GM12878 (cell line): ENCODE measurements around the gene TRIM60. TPM values are rescaled to one million over a fixed set of nuclear protein-coding genes. Genes with fewer than 3 reads are reported as not detected.
"Not testable (repeated sequence)": the region's sequence is repeated elsewhere in the genome, so short reads cannot be mapped to it uniquely, and the experiment has no call there.

Experiments used
- ATAC-seq: fragments of 200-7000 bp; cut with Tn5 transposase; 3 replicates; pipeline ENCODE4 v1.9.1; 2020; ENCODE audit warnings: mild to moderate bottlenecking, moderate library complexity
- BruUV-seq: library from RNA; stranded (reverse); fragments of 400-500 nt; replicated peaks from 2 replicates; lab custom pipeline; 2021; lab: Mats Ljungman, UMichigan
- CTCF ChIA-PET: fragments of 300-600 bp; sonication (Branson Sonifier 250); formaldehyde crosslinking; extraction: SDS; loops from one replicate; lab custom pipeline; 2021; ENCODE audit warnings: inconsistent platforms; lab: Yijun Ruan, JAX
- POLR2A ChIA-PET: fragments of 350-600 bp; formaldehyde crosslinking; extraction: SDS; loops from one replicate; lab custom pipeline; 2021; ENCODE audit warnings: inconsistent platforms; lab: Charles Lee
- RAD21 ChIA-PET: fragments of 300-600 bp; sonication (Branson Sonifier 250); formaldehyde crosslinking; loops from one replicate; lab custom pipeline; 2023; ENCODE audit warnings: antibody characterized with exemption; ENCODE audit not compliant: unreplicated experiment; lab: Charles Lee
- SMC1A ChIA-PET: fragments of 300-600 bp; sonication (Branson Sonifier 250); formaldehyde crosslinking; loops from one replicate; lab custom pipeline; 2023; ENCODE audit not compliant: unreplicated experiment, uncharacterized antibody; lab: Charles Lee
- DNase-seq: peaks from one replicate; pipeline ENCODE4 v3.0.0-alpha.2; 2011; ENCODE audit warnings: low read depth, low spot score
- FAIRE-seq: peaks from 3 replicates; lab custom pipeline; 2011; peaks lifted over from hg19 to GRCh38; lab: Jason Lieb, UNC
- H2AFZ ChIP-seq: 2 replicates; pipeline ENCODE4 v1.6.0; 2011; ENCODE audit warnings: low read depth, low read length, control low read depth; ENCODE audit not compliant: control insufficient read depth
- H3K27ac ChIP-seq: 2 replicates; pipeline ENCODE4 v1.5.1; 2011; ENCODE audit warnings: control low read depth; ENCODE audit not compliant: control insufficient read depth, insufficient read depth
- H3K27me3 ChIP-seq, 2 experiments: replicated peaks in 1 of 2; 2 replicates each; pipeline versions ENCODE4 v1.6.0 to v1.6.1; 2011; ENCODE audit warnings: low read length in 1 of 2; ENCODE audit not compliant: control insufficient read depth in 2 of 2, insufficient read depth in 2 of 2
- H3K36me3 ChIP-seq, 2 experiments: 2 replicates each; pipeline ENCODE4 v1.5.1; 2011; ENCODE audit warnings: low read length in 1 of 2; ENCODE audit not compliant: control insufficient read depth in 2 of 2, insufficient read depth in 2 of 2
- H3K4me1 ChIP-seq: 2 replicates; pipeline ENCODE4 v1.6.1; 2011; ENCODE audit warnings: mild to moderate bottlenecking, low read length, moderate library complexity, mixed read lengths; ENCODE audit not compliant: control insufficient read depth, insufficient read depth
- H3K4me2 ChIP-seq: 2 replicates; pipeline ENCODE4 v1.6.0; 2011; ENCODE audit warnings: control low read depth; ENCODE audit not compliant: control insufficient read depth, insufficient read depth
- H3K4me3 ChIP-seq: fragments of 200-600 bp; sonication (generic); 2 replicates; pipeline ENCODE4 v1.5.1; 2016
- H3K79me2 ChIP-seq: 2 replicates; pipeline ENCODE4 v1.6.0; 2011; ENCODE audit warnings: low read length; ENCODE audit not compliant: control insufficient read depth, insufficient read depth
- H3K9ac ChIP-seq: 2 replicates; pipeline ENCODE4 v1.8.0; 2011; ENCODE audit warnings: low read length, control low read depth, mixed read lengths; ENCODE audit not compliant: control insufficient read depth, insufficient read depth
- H3K9me3 ChIP-seq: replicated peaks from 3 replicates; pipeline ENCODE4 v1.5.1; 2011; ENCODE audit warnings: mild to moderate bottlenecking, low read length; ENCODE audit not compliant: control insufficient read depth, insufficient read depth
- H4K20me1 ChIP-seq: 2 replicates; pipeline ENCODE4 v1.6.0; 2011; ENCODE audit not compliant: control insufficient read depth, insufficient read depth
- ATF3 ChIP-seq: IDR thresholded peaks from 2 replicates; pipeline ENCODE4 v1.6.1; 2011; ENCODE audit warnings: low read depth, mild to moderate bottlenecking, low read length, moderate library complexity, borderline replicate concordance; ENCODE audit errors: extremely low read depth
- BACH1 ChIP-seq: fragments of 450-650 bp; IDR thresholded peaks from 2 replicates; pipeline ENCODE4 v1.6.1; 2017; ENCODE audit warnings: mild to moderate bottlenecking, borderline replicate concordance
- BMI1 ChIP-seq: fragments of 450-650 bp; IDR thresholded peaks from 2 replicates; pipeline ENCODE4 v1.6.1; 2016; ENCODE audit warnings: mild to moderate bottlenecking, moderate library complexity, borderline replicate concordance
- CHD2 ChIP-seq: IDR thresholded peaks from 2 replicates; pipeline ENCODE4 v1.6.1; 2011; ENCODE audit warnings: low read depth, low read length, improper control_type of control experiment, borderline replicate concordance
- IKZF2 ChIP-seq, 2 experiments: fragments of 450-650 bp; IDR thresholded peaks; 2 replicates each; pipeline ENCODE4 v1.6.1; 2017; ENCODE audit warnings: mild to moderate bottlenecking in 2 of 2, moderate library complexity in 2 of 2
- IRF4 ChIP-seq: IDR thresholded peaks from 2 replicates; pipeline ENCODE4 v1.6.1; 2011; ENCODE audit warnings: low read depth, low read length
- KDM1A ChIP-seq: fragments of 200-600 bp; sonication (generic); IDR thresholded peaks from 2 replicates; pipeline ENCODE4 v1.6.1; 2016; ENCODE audit warnings: borderline replicate concordance
- MTA3 ChIP-seq: IDR thresholded peaks from 2 replicates; pipeline ENCODE4 v1.6.1; 2012; ENCODE audit warnings: low read length, inconsistent platforms, borderline replicate concordance
- POLR2A ChIP-seq: IDR thresholded peaks from 2 replicates; pipeline ENCODE4 v1.6.1; 2011; ENCODE audit warnings: low read depth, mild to moderate bottlenecking, low read length
- POLR2AphosphoS5 ChIP-seq: IDR thresholded peaks from 2 replicates; pipeline ENCODE4 v1.6.1; 2011; ENCODE audit warnings: mild to moderate bottlenecking, low read length, inconsistent platforms
- RELA ChIP-seq: fragments of 450-650 bp; IDR thresholded peaks from 2 replicates; pipeline ENCODE4 v1.8.0; 2014; ENCODE audit warnings: borderline replicate concordance; ENCODE audit not compliant: partially characterized antibody
- SIX5 ChIP-seq: IDR thresholded peaks from 2 replicates; pipeline ENCODE4 v1.6.1; 2011; ENCODE audit warnings: mild to moderate bottlenecking, low read depth, low read length, moderate library complexity; ENCODE audit not compliant: severe bottlenecking
- SUZ12 ChIP-seq: fragments of 200-600 bp; sonication (generic); IDR thresholded peaks from one replicate; pipeline ENCODE4 v1.6.1; 2018; ENCODE audit warnings: antibody characterized with exemption, mild to moderate bottlenecking; ENCODE audit not compliant: unreplicated experiment
- TBL1XR1 ChIP-seq: IDR thresholded peaks from 2 replicates; pipeline ENCODE4 v1.6.1; 2012; ENCODE audit warnings: low read depth, low read length, improper control_type of control experiment
- TCF3 ChIP-seq: IDR thresholded peaks from 2 replicates; pipeline ENCODE4 v1.6.1; 2012; ENCODE audit warnings: low read depth, mild to moderate bottlenecking, low read length, borderline replicate concordance; ENCODE audit not compliant: insufficient read depth
- ZZZ3 ChIP-seq: IDR thresholded peaks from 2 replicates; pipeline ENCODE4 v1.6.1; 2011; ENCODE audit warnings: low read depth; ENCODE audit not compliant: control insufficient read depth, insufficient read length
- WGBS: methylation state at CpG from one replicate; pipeline ENCODE4 v1.1.6; 2016; ENCODE audit warnings: low lambda C conversion rate; ENCODE audit not compliant: insufficient replicate concordance, insufficient coverage; ENCODE audit errors: missing lambda C conversion rate; 5-methylcytosine and 5-hydroxymethylcytosine counted together
- in situ Hi-C: fragments of 300-500 bp; cut with MboI; formaldehyde crosslinking; loops from 9 replicates; pipeline ENCODE4 v1.14.3; 2018; ENCODE audit warnings: mixed read lengths
- intact Hi-C: fragments of 100-400 bp; cut with micrococcal nuclease; formaldehyde crosslinking; loops from one replicate; pipeline ENCODE4 v1.14.2; 2022; ENCODE audit not compliant: unreplicated experiment
- polyA plus RNA-seq, 11 experiments: library from polyadenylated mRNA; depleted of rRNA in 4 of 11; unstranded in 6 of 11; stranded (reverse) in 5 of 11; fragments of >200 nt; fragmentation: Nextera tagmentation in 4 of 11; fragmentation: Illumina TruSeq in 1 of 11; extraction: Ambion mirVana in 4 of 11; extraction: Trizol in 1 of 11; gene quantifications; 1 replicate in 1 of 11; 2 replicates in 10 of 11; pipeline versions ENCODE4 v1.2.1 to v1.2.3, GENCODE V29; 2011 to 2016; ENCODE audit warnings: inconsistent platforms in 2 of 11, missing spikeins in 2 of 11, low read depth in 1 of 11
- total RNA-seq, 4 experiments: library from RNA; depleted of rRNA in 3 of 4; stranded (reverse); fragments of >200 nt in 3 of 4; fragmentation: Illumina TruSeq in 1 of 4; extraction: Trizol in 1 of 4; gene quantifications; 2 replicates each; pipeline versions ENCODE4 v1.2.1 to v1.2.3, GENCODE V29; 2013 to 2021
- TF ChIP-seq, protein P1 (sequence below): fragments of 450-650 bp; IDR thresholded peaks from 2 replicates; pipeline ENCODE4 v1.6.1; 2018; ENCODE audit warnings: mild to moderate bottlenecking, low read depth, moderate library complexity; ENCODE audit not compliant: partially characterized antibody

The TRIM60 gene
- total and polyA plus RNA-seq, 10 of the 15 experiments (the other 5 are each of a cell fraction or from before 2014, with no cell fraction given) = not detected

DNA sequence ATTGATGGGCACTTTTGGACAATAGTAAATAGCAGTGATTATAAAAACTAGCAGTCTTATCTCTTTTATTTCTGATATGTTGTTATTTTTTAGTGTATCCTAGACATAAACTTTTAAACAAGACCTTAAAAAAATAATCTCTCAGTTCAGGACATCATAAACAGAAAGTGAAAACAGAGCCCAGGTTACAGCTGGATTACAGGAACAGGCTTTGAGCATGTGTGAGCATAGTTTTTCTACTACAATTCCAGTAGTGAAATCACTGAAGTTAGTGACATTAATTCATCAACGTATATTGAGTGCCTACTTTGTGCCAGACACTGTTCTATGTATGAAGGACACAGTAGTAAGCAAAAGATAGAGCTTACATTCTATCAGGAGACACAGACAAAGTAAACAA is 38.8 kb downstream of the TRIM60 start:
- DNase-seq (no peak), ATAC-seq (no peak), FAIRE-seq (no peak)
- Histone ChIP-seq H3K36me3 (no peaks in the 10 kb centered on the region), H3K4me1 (no peaks in the 10 kb centered on the region), H3K27ac (no peak overlapping the region), H3K9me3 (no peaks in the 10 kb centered on the region), H3K4me3 (no peak overlapping the region), H3K79me2 (no peaks in the 10 kb centered on the region), H2AFZ (no peak overlapping the region), H3K9ac (no peak overlapping the region), H3K27me3 (no peaks in the 10 kb centered on the region), H4K20me1 (no peaks in the 10 kb centered on the region), H3K4me2 (no peak overlapping the region)
- in situ Hi-C loops (no loop called here), intact Hi-C loops (no loop called here)
- POLR2A ChIA-PET = no interaction called here
- TF ChIP-seq KDM1A (no peak), POLR2AphosphoS5 (no peak), ZZZ3 (no peak), RELA (no peak), TBL1XR1 (no peak), MTA3 (no peak), CHD2 (no peak), SUZ12 (no peak), POLR2A (no peak), TCF3 (no peak), IKZF2 (IDR thresholded peaks at IDR 0.05) (no peak), BACH1 (no peak), ATF3 (no peak), SIX5 (no peak), BMI1 (no peak), IRF4 (no peak)
- TF ChIP-seq, protein P1, sequence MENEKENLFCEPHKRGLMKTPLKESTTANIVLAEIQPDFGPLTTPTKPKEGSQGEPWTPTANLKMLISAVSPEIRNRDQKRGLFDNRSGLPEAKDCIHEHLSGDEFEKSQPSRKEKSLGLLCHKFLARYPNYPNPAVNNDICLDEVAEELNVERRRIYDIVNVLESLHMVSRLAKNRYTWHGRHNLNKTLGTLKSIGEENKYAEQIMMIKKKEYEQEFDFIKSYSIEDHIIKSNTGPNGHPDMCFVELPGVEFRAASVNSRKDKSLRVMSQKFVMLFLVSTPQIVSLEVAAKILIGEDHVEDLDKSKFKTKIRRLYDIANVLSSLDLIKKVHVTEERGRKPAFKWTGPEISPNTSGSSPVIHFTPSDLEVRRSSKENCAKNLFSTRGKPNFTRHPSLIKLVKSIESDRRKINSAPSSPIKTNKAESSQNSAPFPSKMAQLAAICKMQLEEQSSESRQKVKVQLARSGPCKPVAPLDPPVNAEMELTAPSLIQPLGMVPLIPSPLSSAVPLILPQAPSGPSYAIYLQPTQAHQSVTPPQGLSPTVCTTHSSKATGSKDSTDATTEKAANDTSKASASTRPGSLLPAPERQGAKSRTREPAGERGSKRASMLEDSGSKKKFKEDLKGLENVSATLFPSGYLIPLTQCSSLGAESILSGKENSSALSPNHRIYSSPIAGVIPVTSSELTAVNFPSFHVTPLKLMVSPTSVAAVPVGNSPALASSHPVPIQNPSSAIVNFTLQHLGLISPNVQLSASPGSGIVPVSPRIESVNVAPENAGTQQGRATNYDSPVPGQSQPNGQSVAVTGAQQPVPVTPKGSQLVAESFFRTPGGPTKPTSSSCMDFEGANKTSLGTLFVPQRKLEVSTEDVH = no peak
- RAD21 ChIA-PET = no interaction called here
- BruUV-seq = no TSS peak
- WGBS = 45% methylated on average over 1 of the region's 1 CpG
- CTCF ChIA-PET = no interaction called here
- SMC1A ChIA-PET = no interaction called here

DNA sequence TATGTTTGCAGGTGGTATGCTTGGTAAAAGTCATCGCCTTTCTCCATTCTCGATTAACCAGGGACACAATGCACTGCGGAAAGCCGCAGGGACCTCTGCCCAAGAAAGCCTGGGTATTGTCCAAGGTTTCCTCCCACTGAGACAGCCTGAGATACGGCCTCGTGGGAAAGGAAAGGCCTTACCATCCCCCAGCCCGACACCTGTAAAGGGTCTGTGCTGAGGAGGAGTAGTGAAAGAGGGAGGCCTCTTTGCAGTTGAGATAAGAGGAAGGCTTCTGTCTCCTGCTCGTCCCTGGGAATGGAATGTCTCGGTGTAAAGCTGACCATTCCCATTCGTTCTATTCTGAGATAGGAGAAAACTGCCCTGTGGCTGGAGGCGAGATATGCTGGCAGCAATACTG is 41.5 kb downstream of the TRIM60 start:
- in situ Hi-C loops, H2AFZ ChIP-seq, SMC1A ChIA-PET, H4K20me1 ChIP-seq, H3K9ac ChIP-seq, H3K27ac ChIP-seq, FAIRE-seq, H3K4me1 ChIP-seq, H3K79me2 ChIP-seq, H3K36me3 ChIP-seq, RAD21 ChIA-PET, DNase-seq, H3K4me2 ChIP-seq, H3K4me3 ChIP-seq, CTCF ChIA-PET, ATAC-seq, BruUV-seq, intact Hi-C loops, H3K27me3 ChIP-seq, H3K9me3 ChIP-seq: not testable (repeated sequence)
- POLR2A ChIA-PET = interaction anchor here (0.5 kb wide), 1 partner anchor 151 kb away, joined by 3 read pairs; no protein-coding TSS in a partner anchor
- 86% methylated on average over 11 of the region's 11 CpGs for WGBS
